Mucosa of descending colon (tissue), 3 donors: Measurements from ENCODE around the gene SNX22. TPM values are rescaled to one million over a fixed set of nuclear protein-coding genes. Genes with fewer than 3 reads are reported as not detected.
A peak's percentile ranks its signal among the peaks of the same experiment; 100 is the strongest.

ENCODE experiments used
- ATAC-seq: fragments of 200-7000 bp; cut with Tn5 transposase; one replicate; pipeline ENCODE4 v1.9.1; 2020; ENCODE audit warnings: mild to moderate bottlenecking, moderate library complexity
- DNase-seq, 3 donors: peaks; one replicate each; pipeline ENCODE4 v3.0.0-alpha.2; 2020
- H3K36me3 ChIP-seq: fragments of 200-600 bp; one replicate; pipeline ENCODE4 v1.8.0; 2021; ENCODE audit warnings: low read depth, mild to moderate bottlenecking
- H3K4me1 ChIP-seq: fragments of 200-600 bp; one replicate; pipeline ENCODE4 v1.8.0; 2021; ENCODE audit warnings: low read depth, mild to moderate bottlenecking
- H3K4me3 ChIP-seq: fragments of 200-600 bp; one replicate; pipeline ENCODE4 v1.8.0; 2021; ENCODE audit warnings: mild to moderate bottlenecking
- H3K9me3 ChIP-seq: fragments of 200-600 bp; one replicate; pipeline ENCODE4 v1.8.0; 2021; ENCODE audit warnings: mild to moderate bottlenecking
- intact Hi-C, 2 donors: fragments of 100-400 bp; cut with DNase I in 1 of 2; cut with micrococcal nuclease in 1 of 2; formaldehyde crosslinking; loops; one replicate each; pipeline versions ENCODE4 v1.11.0 to v1.11.1; 2022; cut with DNase I, micrococcal nuclease
- total RNA-seq, 3 donors: library from RNA; stranded (reverse); fragmentation: NEBNext Ultra II Directional in 2 of 3; extraction: Animal tissue kit (Norgen Biotek cat#: 25700) in 2 of 3; gene quantifications; one replicate each; pipeline versions ENCODE4 v1.2.1 to v1.2.4, GENCODE V29; 2021 to 2023
- TF ChIP-seq, protein P1 (sequence below): fragments of 200-600 bp; IDR thresholded peaks from one replicate; pipeline ENCODE4 v1.8.0; 2022; ENCODE audit warnings: antibody characterized with exemption, mild to moderate bottlenecking
- donor health status: DM: no; HTN: no; CAD: no; lungs with moderate emphysema.
- donor health status: DM: no; HTN: no; CAD: no.
- donor health status: DM: no; HTN: yes; CAD: no.

The SNX22 gene
- total RNA-seq, 3 donors from 2014 or later, result 0.29 to 0.35 (median 0.29) TPM

DNA sequence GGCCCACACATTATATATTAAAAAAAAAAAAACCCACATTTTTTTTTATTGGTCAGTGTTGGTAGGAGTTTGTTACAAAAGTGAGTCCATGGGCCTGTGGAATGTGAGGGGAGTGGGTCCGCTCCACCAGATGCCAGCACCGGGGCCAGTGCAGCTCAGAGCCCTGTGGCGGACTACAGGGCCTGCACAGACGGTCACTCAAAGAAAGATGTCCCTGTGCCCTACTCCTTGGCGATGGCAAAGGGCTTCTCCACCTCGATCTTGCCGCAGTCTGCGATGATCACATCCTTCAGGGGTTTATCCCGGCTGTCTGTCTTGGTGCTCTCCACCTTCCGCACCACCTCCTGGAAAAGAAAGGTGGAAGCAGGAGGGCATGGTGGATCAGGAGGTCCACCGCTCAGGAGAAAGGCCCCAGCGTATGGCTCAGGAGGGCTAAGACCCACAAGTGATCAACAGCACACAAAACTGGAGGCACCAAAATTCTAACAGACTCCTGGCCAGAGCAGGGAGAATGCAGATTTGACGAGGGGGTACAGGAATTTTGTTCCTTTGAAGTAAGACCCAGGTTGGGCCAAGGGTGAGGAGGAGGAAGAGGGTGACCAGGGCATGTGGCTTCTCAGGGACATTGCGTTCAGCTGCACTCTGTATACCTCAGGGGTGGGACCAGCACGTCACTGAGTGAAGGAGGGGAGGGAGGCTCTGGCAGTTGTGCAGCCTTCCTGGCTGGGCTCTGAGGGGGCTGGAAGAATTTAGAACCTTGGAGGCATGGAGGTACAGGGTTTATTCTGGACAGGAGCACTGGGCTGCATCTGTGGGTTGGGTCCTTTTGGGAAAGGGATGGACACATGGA is 4.5 kb downstream of the SNX22 start:
- intact Hi-C loops, result no loop called here
- H3K36me3 ChIP-seq, result peaks cover 14% of the 10 kb centered on the region
- H3K9me3 ChIP-seq, result no peaks in the 10 kb centered on the region
- TF ChIP-seq, protein P1, sequence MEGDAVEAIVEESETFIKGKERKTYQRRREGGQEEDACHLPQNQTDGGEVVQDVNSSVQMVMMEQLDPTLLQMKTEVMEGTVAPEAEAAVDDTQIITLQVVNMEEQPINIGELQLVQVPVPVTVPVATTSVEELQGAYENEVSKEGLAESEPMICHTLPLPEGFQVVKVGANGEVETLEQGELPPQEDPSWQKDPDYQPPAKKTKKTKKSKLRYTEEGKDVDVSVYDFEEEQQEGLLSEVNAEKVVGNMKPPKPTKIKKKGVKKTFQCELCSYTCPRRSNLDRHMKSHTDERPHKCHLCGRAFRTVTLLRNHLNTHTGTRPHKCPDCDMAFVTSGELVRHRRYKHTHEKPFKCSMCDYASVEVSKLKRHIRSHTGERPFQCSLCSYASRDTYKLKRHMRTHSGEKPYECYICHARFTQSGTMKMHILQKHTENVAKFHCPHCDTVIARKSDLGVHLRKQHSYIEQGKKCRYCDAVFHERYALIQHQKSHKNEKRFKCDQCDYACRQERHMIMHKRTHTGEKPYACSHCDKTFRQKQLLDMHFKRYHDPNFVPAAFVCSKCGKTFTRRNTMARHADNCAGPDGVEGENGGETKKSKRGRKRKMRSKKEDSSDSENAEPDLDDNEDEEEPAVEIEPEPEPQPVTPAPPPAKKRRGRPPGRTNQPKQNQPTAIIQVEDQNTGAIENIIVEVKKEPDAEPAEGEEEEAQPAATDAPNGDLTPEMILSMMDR, result no peak
- H3K4me1 ChIP-seq, result peaks cover 27% of the 10 kb centered on the region
- ATAC-seq (no peak), DNase-seq (no peak)
- no peak overlapping the region for H3K4me3 ChIP-seq

- Histone ChIP-seq H3K4me1 (peaks cover 27% of the 10 kb centered on the region), H3K4me3 (no peak overlapping the region), H3K9me3 (no peaks in the 10 kb centered on the region), H3K36me3 (peaks cover 14% of the 10 kb centered on the region)
- intact Hi-C loops, result no loop called here
- TF ChIP-seq, protein P1, result no peak
- ATAC-seq (no peak), DNase-seq (no peak)
Observed at GRCh38 chr15:64156652-64157331, 5.3 kb downstream of the SNX22 start.

DNA sequence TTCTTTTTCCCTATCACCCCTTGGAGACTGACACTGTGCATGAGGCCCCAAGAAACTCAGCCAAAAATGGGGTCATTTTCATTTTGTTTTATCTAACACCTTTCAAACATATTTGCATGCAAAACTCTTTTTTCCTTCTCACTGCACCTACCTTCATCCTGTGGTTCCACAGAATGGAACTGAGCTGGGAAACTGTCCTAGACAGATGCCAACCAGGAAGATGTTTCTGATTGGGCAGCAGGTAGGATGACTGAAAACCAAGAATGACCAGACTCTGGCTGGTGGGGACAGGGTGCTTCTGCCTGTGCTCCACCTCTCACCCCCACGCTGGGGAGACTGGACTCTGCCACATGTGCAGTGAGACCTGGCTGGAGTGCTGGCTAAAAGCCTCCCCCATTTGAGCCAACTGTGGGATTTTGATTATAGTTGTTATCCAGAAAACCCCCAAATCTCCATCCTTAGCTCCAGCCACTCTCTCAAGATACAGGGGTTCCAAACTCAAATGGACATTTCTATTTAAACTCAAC is 6.1 kb downstream of the SNX22 start:
- TF ChIP-seq, protein P1, result no peak
- intact Hi-C loops, result no loop called here
- Histone ChIP-seq H3K36me3 (peaks cover 14% of the 10 kb centered on the region), H3K4me3 (no peak overlapping the region), H3K4me1 (peaks cover 22% of the 10 kb centered on the region), H3K9me3 (no peaks in the 10 kb centered on the region)
- no peak for DNase-seq
- ATAC-seq, result no peak

- TF ChIP-seq, protein P1, result no peak
- Histone ChIP-seq H3K9me3 (no peaks in the 10 kb centered on the region), H3K4me1 (peaks cover 15% of the 10 kb centered on the region), H3K36me3 (peaks cover 14% of the 10 kb centered on the region), H3K4me3 (no peak overlapping the region)
- intact Hi-C loops, result no loop called here
- DNase-seq (no peak), ATAC-seq (no peak)
Observed at GRCh38 chr15:64158363-64159134, 7.0 kb downstream of the SNX22 start.

DNA sequence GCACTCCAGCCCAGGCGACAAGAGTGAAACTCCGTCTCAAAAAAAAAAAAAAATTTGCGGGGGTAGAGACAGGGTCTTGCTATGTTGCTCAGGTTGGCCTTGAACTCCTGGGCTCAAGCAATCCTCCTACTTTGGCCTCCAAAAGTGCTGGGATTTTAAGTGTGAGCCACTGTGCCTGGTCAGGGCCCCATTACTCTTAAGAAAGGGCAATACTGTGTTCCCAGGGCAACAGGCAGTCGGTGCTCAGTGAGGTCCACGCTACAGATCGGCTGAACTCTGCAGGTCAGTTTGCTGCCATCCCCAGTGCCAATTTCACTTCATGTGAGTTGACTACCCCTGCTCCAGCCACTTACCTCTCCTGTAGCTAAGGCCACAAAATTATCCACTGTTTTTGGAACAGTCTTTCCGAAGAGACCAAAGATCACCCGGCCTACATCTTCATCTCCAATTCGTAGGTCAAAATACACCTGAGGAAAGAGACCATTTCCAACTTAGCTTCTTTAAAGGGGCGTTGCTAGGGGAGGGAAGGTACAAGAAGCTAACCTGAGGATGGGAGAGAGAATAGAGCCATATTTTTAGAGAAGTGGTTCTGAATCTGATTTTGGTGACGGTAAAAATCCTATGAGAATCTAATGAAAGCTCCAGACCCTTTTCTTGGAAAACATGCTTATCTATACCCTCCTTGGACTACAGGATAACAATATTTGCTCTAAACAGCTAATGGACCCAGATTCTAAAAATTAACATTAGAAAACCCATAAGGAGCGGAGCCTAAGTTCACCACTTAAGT is 10.4 kb downstream of the SNX22 start:
- no peaks in the 10 kb centered on the region for H3K9me3 ChIP-seq
- ATAC-seq, result no peak
- intact Hi-C loops, result no loop called here
- peaks cover 6% of the 10 kb centered on the region for H3K36me3 ChIP-seq
- DNase-seq, result no peak
- TF ChIP-seq, protein P1, result no peak
- peak overlapping the region; percentile 80 for H3K4me3 ChIP-seq
- peaks cover 15% of the 10 kb centered on the region for H3K4me1 ChIP-seq
